Transverse colon (tissue), 3 donors: ENCODE results near the gene CYTH4.

Experiments used
- EP300 ChIP-seq: sonication (generic); formaldehyde crosslinking; IDR thresholded peaks from one replicate; pipeline ENCODE4 v1.6.1; 2017; ENCODE audit warnings: antibody characterized with exemption, low read depth
- POLR2AphosphoS5 ChIP-seq, 3 donors: sonication (generic); formaldehyde crosslinking; IDR thresholded peaks; one replicate each; pipeline ENCODE4 v1.6.1; 2016; ENCODE audit warnings: antibody characterized with exemption in 3 of 3

DNA sequence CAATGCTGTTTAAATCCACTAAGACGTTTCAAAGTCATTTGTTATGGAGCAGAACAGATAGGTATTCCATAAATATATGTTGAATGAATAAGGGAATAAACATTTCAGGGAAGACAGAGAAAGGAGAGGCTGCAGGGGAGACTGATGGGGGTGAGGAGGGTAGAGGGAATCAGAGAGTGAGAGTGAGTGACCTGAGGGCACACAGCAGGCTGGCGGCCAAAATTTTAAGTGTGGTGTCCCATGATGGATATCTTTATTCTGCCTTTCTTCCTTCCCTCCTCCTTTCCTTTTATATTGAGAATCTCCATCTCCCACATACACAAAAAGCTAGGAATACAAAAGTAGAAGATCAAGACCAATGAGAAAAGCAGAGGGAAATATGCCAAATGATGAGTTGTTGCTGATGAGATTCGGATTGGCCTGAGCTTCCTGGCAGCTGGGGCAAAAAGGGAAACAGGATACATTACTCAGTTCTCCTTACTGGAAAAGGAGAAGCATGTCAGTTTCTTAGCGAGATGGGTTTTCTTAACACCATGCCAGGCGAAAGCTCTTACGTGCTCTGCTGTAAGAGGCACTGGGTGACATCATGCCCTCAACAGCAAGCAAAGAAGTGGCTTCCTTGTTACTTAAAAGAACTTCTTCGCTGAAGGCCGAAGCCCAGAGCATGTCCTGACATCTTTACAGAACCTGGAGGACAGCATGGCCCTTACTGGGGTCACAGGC, 11.2 kb upstream of the CYTH4 start:
- TF ChIP-seq EP300 (no peak), POLR2AphosphoS5 (IDR thresholded peaks at IDR 0.05) (no peak)
